GM18502 (cell line): ENCODE data around the gene KLRB1.
"Not testable (repeated sequence)": the region's sequence is repeated elsewhere in the genome, so short reads cannot be mapped to it uniquely, and the experiment has no call there.

Source experiments
- ATAC-seq: cut with Tn5 transposase; IDR thresholded peaks from one replicate; pipeline ENCODE4 v1.9.1; 2021; ENCODE audit warnings: mild to moderate bottlenecking; ENCODE audit not compliant: unreplicated experiment, poor library complexity

KLRB1 gene

DNA sequence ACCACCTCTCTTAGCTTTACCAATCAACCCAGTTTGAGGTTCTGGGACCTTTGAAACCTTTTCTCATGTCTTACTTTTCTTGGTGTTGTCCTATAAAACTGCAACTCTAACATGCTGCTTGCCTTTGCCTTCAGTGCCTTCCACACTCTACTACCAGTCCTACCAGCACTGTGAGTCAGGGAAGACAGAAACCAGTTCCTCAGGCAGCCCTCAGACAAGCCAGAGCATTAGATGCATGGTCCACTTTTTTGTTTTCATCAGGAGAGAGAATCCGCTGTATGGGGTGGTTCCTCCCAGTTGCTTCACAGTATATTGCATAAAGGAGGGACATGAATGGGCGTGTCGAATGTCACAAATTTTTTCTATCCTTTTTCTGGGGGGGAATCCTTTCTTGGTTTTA, 17.3 kb upstream of the KLRB1 start:
- ATAC-seq = no peak

DNA sequence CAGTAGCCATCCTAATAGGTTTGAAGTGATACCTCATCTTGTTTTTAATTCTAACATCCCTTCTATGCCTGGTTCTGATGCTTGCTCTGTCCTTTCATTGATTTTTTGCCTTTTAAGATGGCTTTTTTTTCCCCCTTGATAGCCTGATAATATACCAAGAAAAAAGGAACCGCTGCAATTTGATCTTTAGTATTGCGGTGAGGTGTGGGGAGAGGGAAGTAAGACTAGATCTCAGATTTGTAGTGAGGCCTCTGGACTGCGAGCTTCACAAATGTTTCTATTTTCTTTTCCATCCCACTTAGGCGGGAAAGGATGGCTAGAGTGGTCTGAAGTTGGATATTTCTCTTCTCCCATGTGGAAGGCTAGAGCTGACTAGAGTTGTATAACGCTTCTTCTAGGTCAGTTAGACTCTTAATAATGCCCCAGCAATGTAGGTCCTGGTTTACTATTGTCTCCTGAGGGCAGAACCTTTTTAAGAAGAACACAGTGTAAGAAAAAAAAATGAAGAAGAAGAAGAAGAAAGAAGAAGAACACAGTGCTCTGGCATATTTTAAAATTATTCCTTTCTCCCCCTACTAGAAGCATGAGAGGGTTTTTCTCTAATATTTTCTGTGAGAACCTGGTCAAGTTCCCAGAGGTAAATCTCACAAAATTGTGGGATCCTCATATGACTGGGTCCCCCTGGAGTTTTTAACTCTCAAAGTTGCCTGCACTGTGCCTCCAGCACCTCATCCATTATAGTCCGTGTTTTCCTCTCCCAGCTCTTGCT, 11.9 kb upstream of the KLRB1 start:
- no peak for ATAC-seq

DNA sequence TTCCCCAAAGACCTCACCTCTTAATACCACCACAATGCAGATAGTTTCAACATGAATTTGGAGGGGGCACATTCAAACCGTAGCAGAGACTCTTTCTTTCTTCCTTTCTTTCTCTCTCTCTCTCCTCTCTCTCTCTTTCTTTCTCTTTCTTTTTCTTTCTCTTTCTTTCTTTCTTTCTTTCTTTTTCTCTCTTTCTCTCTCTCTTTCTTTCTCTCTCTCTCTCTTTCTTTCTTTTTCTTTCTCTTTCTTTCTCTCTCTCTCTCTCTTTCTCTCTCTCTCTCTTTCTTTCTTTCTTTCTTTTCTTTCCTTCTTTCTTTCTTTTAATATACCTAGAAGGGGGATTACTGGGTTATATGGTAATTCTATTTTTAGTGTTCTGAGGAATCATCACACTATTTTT, 11.2 kb upstream of the KLRB1 start:
- not testable (repeated sequence) for ATAC-seq

DNA sequence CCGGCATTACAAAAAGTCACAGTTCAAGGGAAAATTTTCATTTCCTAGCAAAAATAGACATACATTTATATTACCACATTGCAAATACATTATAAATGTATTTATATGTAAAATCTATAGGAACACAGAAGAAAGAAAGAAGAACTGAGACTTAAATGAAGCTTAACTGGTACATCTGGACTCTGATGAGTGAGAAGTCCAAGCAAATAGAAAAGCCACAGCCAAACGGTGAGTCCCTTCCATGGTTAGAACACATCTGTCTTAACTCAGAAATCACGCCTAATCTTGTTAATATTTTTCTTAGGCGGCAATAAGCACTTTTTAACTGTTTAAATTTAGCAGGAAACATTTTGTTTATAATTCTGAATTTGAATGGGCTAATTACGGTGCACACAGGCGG, 9.4 kb upstream of the KLRB1 start:
- no peak for ATAC-seq

DNA sequence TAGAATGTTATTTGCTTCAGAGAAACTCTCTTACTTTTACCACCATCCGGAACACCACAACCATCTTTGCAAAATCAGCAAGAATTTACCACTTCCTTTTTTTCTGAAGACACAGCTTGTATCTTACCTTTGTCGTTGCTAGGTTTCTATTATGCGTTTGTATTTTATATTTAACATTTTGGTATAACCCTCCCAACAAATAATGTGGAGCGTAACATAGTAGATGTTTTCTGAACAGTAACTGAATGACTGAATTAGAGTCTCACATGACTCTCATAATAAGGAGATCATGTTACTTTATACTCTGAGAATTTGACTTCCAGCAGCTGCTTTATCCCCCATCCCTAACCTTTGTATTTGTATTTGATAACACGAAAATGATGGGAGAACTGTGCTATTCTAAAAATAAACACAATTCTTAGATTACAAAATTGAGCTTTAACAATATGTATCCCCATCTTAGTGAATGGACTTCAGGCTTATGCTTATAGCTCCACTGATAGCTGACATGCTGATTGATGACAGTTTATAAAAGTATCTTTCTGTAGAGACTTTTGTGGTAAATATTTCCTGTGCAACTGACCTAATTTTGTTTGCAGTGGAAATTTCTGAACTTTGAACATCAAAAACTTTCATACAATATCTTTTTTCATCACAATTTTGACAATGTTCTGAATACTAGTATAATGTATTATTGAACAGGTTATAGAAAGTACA, 7.9 kb upstream of the KLRB1 start:
- ATAC-seq = no peak

DNA sequence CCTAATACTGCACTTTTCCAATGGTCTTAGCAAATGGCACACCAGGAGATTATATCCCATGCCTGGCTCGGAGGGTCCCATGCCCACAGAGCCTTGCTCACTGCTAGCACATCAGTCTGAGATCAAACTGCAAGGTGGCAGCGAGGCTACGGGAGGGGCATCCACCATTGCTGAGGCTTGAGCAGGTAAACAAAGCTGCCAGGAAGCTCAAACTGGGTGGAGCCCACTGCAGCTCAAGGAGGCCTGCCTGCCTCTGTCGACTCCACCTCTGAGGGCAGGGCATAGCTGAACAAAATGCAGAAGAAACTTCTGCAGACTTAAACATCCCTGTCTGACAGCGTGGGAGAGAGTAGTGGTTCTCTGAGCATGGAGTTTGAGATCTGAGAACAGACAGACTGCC, 2.9 kb upstream of the KLRB1 start:
- ATAC-seq = not testable (repeated sequence)

DNA sequence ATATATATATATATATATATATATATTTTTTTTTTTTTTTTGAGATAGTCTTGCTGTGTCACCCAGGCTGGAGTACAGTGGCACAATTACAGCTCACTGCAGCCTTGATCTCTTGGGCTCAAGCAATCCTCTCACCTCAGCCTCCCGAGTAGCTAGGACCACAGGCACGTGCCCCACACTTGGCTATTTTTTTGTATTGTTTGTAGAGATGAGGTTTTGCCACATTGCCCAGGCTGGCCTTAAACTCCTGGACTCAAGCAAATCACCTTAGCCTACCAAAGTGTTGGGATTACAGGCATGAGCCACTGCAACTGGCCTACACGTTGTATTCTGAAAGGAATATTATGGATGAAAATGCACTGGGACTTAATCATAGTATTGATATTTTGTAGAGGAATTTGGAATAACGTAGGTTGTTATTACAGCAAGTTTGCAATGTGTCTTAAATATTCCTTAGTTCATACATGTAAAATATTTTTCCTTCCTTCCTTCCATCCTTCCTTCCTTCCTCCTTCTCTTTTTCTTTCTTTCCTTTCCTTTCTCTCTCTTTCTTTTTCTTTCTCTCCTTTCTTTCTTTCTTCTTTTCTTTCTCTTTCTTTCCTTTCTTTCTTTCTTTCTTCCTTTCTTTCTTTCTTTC, 862 bp downstream of the KLRB1 start:
- no peak for ATAC-seq

DNA sequence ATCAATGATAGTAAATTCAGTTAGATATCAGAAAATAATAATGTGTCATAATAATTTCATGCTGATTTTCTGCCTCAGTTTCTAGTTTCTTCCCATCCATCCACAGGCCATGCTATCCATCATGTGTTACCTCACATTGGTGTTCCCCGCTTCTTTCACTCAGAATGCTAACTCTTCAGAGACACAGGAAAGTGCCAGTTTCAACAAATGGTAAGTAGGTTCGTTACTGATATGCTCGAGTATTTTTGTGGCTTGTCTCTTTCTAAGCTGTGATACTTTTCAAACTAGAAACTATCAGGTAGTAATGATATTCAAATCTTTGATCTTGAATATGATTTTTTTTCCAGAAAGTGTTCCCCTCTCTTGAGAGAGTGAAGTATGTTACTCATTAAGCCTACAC, 1.5 kb downstream of the KLRB1 start:
- no peak for ATAC-seq

DNA sequence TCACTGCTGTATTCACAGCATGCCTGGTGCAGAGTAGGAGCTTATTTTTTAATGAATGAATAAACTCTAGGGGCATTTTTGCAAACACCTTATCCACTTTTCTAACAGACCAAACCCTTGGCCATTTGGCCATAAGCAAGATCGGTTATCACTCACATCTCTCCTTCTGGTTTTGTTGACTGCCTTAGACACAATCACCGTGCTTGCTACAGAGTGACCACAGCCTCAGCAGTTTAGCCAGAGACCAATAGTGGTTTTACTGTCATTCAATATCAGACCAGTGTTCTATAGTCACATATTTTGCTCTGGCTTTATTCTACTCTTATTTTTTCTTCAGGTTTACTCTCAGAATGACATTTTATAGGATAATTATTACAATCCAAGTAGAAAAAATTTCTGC, 2.2 kb downstream of the KLRB1 start:
- ATAC-seq = no peak

DNA sequence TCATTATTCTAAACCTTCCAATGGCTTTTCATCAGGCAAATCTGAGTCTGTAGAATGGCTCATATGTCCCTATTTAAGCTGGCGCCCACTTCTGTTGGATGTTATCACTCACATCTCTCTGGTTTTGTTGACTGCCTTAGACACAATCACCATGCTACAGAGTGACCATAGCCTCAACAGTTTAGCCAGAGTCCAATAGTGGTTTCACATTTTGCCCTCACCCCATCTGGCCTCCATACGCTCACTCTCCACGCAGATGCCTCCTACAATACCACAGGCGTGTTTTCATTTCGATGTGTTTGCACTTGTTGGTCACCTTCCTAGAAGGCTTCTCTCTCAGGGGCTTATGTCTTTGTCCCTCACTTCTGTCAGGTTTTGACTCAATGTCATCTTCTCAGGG, 3.4 kb downstream of the KLRB1 start:
- ATAC-seq = no peak

DNA sequence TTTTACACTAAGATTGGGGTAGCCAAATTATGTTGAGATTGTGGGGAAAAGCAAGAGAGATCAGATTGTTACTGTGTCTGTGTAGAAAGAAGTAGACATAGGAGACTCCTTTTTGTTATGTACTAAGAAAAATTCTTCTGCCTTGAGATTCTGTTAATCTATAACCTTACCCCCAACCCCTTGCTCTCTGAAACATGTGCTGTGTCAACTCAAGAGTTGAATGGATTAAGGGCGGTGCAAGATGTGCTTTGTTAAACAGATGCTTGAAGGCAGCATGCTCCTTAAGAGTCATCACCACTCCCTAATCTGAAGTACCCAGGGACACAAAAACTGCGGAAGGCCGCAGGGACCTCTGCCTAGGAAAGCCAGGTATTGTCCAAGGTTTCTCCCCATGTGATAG, 7.3 kb downstream of the KLRB1 start:
- ATAC-seq = not testable (repeated sequence)

DNA sequence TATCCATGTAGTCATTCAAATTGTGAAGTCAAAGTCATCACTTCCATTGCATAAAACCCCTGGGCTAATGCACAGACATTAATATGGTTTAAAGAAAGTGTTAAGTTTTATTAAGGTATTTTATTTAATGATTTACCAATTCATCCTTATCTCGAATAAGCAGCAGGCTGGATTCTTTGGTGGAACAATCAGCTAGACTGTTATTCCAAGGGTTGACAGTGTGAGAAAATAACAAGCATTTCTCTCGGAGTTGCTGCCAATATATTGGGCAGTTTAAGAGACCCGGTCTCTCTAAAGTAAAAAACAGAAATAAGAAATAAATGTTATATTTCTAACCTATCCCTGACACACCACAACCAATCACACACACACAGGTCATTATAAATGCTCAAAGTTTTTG, 9.4 kb downstream of the KLRB1 start:
- ATAC-seq = no peak

DNA sequence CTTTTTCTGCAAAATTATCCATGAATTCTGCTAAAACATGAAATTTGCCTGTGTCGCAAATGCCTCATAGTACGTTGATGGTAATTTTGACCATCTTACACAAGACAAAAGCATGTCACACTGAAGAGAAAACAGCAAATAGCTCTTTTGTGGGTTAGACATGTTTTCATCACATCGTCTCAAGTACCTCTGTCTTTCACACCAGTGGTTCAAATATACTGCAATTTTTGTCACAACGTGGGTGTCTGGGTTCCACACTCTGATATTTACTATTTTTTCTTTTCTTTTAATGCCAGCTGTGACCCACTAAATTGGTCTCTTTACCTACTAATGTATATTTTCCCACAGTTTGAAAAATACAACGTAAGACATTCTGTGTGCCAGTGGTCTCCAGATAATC, 10.4 kb downstream of the KLRB1 start:
- ATAC-seq = no peak

DNA sequence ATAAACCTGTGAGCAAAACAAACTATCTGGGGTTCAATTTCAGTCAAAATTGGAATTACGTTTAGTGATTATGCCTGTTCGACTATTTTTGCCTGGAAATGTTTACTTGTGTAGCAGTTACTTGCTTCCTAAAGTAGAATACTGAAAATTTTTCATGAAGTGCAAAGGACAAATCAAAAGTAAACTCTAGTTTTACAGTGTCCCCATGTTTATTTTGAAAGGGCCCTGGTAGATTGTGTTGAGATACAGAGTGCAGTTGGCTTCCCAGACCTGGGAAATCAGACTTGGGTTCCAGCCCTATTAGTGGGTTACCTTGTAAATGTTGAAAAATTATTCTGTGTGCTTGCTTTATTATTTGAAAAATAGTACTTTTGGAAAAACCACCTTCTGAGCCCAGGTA, 17.3 kb downstream of the KLRB1 start:
- ATAC-seq = no peak

DNA sequence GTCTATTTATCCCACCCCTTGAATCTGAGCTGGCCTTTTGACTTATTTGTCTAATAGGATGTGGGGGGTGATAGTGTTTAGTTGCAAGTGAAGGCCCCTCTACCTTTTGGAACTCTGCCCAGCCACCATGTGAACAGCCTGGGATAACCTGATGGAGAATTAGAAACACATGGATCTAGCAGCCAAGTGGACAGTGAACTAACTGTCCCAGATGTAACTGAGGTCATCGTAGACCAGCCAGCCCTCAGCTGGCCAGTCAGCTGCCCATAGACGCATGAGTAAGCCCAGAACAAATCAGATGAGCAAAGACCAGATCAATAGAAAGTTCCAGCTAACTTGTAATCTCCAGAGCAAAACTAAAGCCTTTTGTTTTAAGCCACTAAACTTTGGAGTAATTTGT, 19.0 kb downstream of the KLRB1 start:
- no peak for ATAC-seq

DNA sequence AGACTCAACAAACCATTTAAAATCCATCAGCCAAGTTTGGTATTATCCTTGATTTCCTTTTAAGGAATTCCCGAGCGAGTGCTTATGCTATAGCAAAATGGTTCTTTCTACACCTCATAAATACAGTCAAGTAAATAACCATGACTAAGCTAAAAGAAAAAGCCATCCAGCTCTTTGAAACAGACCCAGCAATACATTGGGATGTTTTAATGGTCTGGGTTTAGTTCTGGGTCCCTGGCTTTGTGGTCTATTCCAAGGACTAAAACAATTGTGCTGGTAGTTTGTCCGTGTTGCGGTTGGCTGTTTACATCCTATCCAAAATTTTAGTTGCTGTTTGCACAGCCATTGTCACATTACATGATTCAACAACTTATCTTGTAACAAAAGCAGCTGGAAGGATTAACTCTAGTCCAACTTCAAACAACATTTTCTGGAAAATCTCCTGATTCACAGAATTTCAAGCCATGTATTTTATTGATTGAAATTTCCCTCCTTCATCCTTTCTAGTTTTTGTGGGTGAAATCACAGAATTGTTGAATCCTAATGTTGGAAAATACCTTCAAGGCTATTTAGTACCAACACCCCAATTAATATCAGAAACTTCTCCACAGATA, 19.6 kb downstream of the KLRB1 start:
- no peak for ATAC-seq

DNA sequence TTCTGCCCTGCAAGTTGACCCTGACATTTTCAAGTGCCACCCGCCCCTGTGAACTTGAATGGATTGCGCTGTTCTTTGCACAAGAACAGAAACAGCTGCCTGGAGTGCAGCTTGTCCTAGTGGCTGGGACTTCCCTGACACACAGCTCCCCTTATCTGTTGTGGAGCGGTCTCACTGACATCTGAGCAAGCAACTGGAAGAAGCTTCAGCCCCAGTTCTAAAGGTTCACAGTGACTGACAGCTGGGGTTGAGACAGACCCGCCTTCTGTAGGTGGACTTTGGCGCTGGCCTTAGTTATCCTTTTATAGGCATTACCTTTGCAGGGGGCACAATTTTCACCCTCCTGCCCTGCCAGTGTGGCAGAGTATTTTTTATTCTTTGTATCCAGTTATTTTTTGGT, 30.0 kb downstream of the KLRB1 start:
- ATAC-seq = not testable (repeated sequence)

DNA sequence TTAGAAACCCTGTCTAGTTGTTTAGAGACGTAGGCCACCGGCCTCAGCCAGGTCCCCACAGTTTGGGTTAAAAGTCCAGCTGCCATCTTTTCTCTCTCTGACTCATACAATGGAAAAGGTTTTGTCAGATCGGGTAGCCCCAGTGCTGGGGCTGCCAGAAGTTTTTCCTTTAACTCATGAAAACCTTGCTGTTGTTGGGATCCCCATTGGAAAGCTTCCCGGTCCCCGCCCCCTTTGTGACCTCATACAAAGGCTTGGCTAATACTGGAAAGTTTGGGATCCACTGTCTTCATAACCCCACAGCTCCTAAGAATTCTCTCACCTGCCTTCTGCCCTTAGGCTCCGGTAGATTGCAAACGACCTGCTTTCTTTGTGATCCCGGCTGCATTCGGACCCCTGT, 40.6 kb downstream of the KLRB1 start:
- ATAC-seq = not testable (repeated sequence)

DNA sequence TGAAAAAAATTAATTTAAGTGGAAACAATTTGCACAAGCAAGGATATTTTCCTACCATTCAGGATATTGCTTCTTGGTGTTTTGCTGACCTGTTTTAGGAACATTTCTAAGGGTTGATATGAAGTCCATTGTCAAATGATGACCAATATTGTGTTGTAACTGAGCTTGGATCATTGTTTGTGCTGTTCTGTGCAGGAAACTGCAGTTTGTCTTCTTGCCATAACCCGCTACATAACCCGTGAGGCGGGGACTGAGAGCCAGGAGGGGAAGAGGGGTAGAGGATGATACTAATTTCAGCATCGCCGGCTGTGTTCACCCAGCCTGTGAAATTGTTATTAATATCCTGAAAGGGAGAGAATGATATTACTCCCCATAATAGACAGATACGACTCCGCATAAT, 41.6 kb downstream of the KLRB1 start:
- not testable (repeated sequence) for ATAC-seq

DNA sequence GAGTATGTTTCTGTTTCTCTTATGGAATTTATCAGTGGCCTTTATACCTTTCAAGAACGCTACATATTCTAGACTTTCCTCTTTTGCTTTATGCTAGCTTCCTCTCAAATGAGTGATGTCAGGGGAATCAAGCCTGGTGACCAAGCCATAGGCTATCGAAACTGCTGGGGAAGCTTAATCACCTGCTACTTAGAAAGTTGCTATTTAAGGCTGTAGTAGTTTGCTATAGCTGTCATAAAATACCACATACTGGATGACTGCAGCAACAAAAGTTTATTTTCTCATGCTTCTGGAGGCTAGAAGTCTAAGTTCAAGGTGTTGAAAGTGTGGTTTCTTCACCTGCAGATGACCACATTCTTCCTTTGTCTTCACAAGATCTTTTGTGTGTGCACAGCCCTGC, 43.3 kb downstream of the KLRB1 start:
- ATAC-seq = not testable (repeated sequence)

DNA sequence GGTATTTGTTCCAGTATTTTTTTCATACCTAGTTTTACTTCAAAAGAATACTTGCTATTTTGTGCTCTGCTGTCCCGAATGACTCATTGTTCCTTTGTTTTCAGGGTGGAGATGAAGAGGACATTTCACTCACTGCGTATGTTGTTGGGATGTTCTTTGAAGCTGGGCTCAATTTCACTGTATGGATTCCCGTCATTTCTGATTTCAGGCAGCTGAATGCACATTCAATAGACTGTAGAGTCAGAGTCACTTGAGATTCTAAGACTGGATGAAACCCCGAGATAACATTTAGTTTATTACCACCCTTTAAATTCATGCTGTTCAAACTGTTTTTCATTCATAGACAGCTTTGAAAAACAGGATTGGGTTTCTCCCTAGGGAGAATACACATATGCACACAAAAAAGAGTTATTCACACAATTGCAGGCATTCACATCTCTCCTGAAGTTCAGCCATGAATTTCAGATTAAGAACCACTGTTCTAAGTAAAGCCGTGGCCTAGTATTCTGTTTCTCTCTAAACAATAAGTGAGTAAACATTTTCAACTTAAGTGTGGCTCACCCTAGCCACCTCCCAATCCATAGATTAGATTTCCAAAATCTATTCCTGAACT, 44.8 kb downstream of the KLRB1 start:
- ATAC-seq = not testable (repeated sequence)
